GM21825 (cell line): ENCODE data around the gene FBXL12.
"Not testable (repeated sequence)": the region's sequence is repeated elsewhere in the genome, so short reads cannot be mapped to it uniquely, and the experiment has no call there.

Source experiments
- ATAC-seq: cut with Tn5 transposase; IDR thresholded peaks from one replicate; pipeline ENCODE4 v1.9.1; 2021; ENCODE audit warnings: mild to moderate bottlenecking, moderate library complexity; ENCODE audit not compliant: unreplicated experiment

Gene FBXL12

DNA sequence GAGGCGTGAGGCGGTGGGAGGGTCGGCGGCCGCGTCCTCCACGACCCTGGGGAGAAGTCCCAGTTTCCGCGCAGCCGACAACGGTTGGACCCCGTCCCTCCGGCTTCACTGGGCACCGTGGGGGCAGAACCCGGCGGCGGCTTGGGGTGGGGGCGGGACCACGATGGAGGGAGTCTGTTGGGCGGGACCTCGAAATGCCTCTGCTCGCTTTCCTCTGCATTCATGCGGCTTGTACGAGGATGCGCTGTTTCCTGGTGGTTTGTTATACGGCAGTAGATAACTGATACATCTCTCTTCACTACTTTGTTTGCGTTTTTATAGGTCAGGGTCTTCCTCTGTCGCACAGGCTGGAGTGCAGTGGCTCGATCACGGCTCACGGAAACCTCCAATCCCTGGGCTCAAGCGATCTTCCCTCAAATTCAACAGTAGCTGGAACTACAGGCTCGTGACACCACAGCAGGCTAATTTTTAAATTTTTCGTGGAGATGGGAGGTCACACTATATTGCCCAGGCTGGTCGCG, 25.7 kb downstream of the FBXL12 start:
- peak; percentile 4 for ATAC-seq

DNA sequence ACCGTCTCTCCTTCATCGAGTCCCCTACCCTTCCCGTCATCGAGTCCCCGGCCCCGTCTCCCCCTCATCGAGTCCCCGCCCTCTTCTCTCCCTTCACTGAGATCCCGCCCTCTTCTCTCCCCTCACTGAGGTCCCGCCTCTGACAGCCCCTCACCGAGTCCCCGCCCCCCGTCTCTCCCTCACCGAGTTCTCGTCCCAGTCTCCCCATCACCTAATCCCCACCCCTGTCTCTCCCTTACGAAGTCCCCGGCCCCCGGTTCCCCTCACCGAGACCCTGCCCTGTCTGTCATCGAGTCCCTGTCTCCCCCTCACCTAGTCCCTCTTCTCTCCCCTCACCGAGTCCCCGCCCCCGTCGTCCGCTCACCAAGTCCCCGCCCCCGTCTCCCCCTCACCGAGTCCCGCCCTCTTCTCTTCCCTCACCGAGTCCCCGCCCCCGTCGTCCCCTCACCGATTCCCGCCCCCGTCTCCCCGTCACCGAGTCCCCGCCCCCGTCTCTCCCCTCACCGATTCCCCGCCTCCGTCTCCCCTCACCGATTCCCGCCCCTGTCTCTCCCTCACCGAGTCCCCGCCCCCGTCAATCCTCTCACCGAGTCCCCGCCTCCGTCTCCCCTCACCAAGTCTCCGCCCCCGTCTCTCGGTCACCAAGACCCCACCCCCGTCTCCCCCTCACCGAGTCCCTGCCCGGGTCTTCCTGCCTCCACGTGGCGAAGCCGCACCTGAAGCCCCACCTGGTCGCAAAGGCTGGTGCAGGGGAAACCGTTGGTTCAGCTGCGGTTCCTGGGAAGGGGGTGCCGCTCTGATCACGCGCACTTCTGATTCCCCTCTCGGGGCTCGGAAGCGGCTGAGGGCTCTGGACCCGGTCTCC, 26.4 kb downstream of the FBXL12 start:
- peak; percentile 51 for ATAC-seq

DNA sequence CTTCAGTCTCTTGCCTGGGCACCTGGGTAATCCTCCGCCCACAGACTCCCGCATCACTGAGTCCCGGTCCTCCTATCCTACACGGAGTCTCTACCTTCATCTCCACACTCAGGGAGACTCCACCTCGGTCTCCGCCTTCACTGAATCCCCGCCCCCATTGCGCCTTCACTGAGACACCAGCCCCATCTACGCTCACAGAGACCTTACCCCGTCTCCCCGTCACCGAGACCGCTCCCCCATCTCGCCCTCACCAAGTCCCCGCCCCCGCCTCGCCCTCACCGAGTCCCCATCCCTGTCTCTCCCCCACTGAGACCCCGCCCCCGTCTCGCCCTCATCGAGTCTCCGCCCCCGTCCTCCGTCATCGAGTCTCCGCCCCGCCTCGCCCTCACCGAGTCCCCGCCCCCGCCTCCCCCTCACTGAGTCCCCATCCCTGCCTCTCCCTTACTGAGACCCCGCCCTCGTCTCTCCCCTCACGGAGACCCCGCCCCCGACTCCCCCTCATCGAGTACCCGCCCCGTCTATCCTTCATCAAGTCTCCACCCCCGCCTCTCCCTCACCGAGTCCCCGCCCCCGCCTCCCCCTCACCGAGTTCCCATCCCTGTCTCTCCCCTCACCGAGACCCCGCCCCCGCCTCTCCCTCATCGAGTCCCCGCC, 27.2 kb downstream of the FBXL12 start:
- ATAC-seq: peak; percentile 38

DNA sequence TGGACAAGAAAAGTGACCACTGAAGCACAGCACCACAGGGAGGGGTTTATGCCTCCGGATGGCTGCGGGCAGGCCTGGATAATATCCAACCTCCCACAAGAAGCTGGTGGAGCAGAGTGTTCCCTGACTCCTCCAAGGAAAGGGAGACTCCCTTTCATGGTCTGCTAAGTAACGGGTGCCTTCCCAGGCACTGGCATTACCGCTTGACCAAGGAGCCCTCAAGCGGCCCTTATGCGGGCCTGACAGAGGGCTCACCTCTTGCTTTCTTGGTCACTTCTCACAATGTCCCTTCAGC, 27.9 kb downstream of the FBXL12 start:
- not testable (repeated sequence) for ATAC-seq

DNA sequence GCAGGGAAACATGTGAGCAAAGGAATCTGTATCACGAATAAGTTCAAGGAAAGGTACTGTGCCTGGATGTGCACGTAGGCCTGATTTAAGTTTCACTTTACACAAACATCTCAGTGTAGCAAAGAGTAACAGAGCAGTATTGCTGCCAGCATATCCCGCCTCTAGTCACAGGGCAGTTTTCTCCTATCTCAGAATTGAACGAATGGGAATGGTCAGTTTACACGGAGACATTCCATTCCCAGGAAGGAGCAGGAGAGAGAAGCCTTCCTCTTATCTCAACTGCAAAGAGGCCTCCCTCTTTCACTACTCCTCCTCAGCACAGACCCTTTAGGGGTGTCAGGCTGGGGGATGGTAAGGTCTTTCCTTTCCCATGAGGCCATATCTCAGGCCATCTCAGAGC, 29.3 kb downstream of the FBXL12 start:
- ATAC-seq: not testable (repeated sequence)

DNA sequence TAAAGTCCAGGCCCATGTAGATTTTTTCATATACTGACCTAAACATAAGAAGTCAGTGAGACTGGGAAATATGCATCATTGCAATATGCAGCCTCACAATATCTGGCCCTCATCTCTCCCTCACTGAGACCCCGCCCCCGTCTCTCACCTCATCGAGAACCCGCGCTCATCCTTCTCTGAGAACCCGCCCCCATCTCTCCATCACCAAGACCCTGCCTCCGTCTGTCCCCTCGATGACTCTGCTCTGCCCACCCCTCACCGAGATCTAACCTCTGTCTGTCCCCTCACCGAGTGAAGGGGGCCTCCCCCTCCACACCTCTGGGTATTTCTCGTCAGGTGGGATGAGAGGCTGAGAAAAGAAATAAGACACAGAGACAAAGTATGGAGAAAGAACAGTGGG, 29.8 kb downstream of the FBXL12 start:
- ATAC-seq: no peak

DNA sequence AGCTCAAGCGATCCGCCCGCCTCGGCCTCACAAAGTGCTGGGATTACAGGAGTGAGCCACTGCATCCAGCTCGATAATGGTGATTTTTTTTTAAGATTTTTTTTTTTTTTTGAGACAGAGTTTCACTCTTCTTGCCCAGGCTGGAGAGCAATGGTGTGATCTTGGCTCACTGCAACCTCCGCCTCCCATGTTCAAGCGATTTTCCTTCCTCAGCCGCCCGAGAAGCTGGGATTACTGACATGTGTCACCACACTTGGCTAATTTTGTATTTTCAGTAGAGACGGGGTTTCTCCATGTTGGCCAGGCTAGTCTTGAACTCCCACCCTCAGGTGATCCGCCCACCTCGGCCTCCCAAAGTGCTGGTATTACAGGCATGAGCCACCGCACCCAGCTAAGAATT, 30.3 kb downstream of the FBXL12 start:
- ATAC-seq: not testable (repeated sequence)

DNA sequence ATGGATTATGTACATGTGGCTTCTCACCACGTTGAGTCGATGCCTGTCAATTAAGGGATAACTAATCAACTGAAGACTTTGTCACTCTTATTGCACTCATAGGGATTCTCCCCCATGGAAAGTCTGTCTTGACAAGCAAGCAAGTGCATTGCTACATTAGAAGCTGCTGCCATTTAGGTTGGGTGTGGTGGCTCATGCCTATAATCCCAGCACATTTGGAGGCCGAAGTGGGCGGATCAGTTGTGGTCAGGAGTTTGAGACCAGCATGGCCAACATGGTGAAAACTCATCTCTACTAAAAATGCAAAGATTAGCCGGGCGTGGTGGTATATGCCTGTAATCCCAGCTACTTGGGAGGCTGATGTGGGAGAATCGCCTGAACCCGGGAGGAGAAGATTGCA, 32.1 kb downstream of the FBXL12 start:
- ATAC-seq: no peak

DNA sequence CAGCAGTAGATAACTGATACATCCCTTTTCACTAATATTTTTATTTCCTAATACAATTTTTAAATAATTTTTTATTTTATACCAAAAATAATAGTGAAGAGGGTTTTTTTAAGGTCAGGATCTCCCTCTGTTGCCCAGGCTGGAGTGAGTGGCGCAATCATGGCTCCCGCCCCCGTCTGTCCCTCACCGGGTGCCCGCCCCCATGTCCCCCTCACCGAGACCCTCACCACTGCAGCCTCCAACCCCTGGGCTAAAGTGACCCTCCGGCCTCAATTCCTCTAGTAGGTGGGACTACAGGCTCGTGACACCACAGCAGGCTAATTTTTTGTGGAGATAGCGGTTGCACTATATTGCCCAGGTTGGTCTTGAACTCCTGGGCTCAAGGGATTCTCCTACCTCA, 32.5 kb downstream of the FBXL12 start:
- ATAC-seq: no peak

DNA sequence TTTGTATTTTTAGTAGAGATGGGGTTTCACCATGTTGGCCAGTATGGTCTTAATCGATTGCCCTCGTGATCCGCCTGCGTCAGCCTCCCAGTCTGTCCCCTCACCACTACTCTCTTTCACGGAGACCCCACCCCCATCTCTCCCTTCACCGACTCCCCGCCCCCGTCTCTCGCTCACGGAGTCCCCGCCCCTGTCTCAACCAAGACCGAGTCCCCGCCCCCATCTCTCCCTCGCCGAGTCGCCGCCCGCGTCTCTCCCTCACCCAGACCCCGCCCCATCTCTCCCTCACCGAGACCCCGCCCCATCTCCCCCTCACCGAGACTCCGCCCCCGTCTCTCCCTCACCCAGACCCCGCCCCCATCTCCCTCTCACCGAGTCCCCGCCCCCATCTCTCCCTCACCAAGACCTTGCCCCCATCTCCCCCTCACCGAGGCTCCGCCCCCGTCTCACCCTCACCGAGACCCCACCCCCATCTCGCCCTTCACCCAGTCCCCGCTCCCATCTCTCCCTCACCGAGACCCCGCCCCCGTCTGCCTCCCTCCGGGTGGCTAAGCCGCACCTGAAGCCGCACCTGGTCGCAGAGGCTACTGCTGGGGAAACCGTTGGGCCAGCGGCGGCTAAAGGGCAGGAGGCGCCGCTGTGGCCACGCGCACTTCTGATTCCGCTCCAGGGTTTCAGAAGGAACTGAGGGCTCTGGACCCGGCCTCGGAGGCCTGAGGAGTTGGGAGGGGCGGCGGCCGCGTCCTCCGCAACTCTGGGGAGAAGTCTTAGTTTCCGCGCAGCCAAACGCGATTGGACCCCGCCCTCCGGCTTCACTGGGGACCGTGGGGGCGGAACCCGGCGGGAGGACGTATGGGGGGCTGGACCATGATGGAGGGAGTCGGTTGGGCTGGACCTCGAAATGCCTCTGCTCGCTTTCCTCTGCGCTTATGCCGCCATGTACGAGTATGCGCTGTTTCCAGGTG, 33.2 kb downstream of the FBXL12 start:
- peak; percentile 71 for ATAC-seq

DNA sequence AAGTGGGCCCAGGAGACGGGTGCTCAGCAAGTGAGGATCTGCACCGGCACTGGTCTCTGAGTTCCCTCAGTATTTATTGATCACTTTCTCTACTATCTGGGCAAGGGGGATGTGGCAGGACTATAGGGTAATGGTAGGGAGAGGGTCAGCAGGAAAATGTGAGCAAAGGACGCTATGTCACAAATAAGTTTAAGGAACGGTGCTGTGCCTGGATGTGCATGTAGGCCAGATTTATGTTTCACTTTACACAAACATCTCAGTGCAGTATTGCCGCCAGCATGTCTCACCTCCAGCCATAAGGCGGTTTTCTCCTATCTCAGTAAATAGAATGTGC, 34.7 kb downstream of the FBXL12 start:
- ATAC-seq: not testable (repeated sequence)

DNA sequence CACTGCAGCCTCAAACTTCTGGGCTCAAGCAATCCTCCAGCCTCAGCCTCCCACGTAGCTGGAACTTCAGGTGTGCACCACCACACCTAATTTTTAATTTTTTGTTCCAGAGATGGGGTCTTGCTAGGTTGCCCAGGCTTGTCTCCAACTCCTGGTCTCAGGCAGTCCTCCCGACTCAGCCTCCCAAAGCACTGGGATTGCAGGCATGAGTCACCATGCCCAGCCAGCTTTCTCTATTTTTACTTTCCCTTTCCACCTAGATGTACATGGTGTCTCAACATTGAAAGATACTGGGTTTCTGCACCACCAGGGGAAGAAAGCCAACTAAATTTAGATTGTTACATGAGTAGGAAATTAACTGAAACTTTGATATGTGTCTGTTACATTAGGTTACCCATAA, 36.5 kb downstream of the FBXL12 start:
- no peak for ATAC-seq

DNA sequence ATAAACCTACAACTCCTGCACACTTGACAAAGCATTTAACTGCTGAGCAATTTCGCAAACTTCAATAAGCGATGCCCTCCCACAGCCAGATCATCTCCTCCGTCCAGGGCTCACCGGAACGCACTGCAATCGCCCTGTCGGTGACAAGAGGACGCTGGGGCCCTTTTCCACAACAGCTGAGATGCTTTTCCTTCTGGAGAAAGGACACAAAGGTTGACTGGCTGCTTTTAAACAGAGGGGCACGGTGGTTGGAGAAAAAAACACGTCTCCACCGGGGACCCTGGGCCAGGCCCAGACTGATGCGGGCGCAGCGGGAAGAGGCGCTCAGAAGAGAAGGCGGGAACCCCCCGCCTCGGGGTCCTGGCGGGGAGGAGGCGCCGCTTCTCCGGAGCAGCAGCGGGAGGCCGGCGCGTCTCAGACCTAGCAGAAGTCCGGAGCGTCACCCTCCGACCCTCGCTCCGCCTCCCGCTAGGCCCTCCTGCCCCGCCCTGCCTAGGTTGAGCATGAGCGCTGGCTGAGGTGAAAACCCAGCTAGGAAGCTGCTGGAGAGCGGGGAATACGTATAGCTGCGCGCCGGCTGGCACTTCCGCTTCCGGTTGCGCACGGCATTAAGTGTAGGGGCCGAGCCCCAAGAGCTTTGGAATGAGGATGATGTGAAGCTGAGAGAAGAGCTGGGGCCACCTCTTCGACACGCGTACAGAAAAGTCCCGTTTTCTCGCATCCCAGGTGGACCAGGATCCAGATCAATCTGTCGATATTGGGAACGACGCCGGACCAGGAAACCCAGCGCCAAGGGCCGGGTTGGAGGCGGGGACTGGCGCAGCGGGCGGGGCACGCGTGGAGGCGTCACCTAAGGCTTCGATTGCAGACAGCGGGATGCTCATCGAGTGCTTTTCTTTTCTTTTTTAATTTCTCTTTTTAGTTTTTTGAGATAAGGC, 50.4 kb downstream of the FBXL12 start, which contains the start of gene ZNF846:
TSS of gene ZNF846 (minus strand) at position 564 of the 938 bp plus-strand sequence. CDS start 3,788 bp downstream, outside the sequence.
- peak; percentile 98 for ATAC-seq
